Retinal pigment epithelial cell (primary cell): ENCODE measurements around the gene ARPIN.
A peak's percentile ranks its signal among the peaks of the same experiment; 100 is the strongest.

Experiments used
- DNase-seq: peaks from one replicate; pipeline ENCODE4 v3.0.0-alpha.2; 2010; ENCODE audit warnings: low read depth
- H3K4me3 ChIP-seq: 2 replicates; pipeline ENCODE4 v1.5.1; 2011; ENCODE audit warnings: mild to moderate bottlenecking, low read length, control low read depth, moderate library complexity
- CTCF ChIP-seq: conservative IDR thresholded peaks from 2 replicates; pipeline ENCODE4 v1.5.1; 2011; ENCODE audit warnings: low read depth, low read length, control low read depth, inconsistent platforms

The ARPIN gene

GRCh38 chr15:89852342-89852995 lies 60.3 kb downstream of the ARPIN start:
- no peak overlapping the region for H3K4me3 ChIP-seq
- no peak for TF ChIP-seq CTCF
- DNase-seq: no peak

- no peak overlapping the region for H3K4me3 ChIP-seq
- no peak for TF ChIP-seq CTCF
- DNase-seq: no peak
These were observed 60.9 kb downstream of the ARPIN start for GRCh38 chr15:89851673-89852341.

GRCh38 chr15:89848970-89849292 lies 63.8 kb downstream of the ARPIN start:
- DNase-seq: no peak
- H3K4me3 ChIP-seq: no peak overlapping the region
- TF ChIP-seq CTCF: no peak

GRCh38 chr15:89847101-89847500 lies 65.7 kb downstream of the ARPIN start:
- TF ChIP-seq CTCF: no peak
- DNase-seq: no peak

GRCh38 chr15:89845305-89845893 lies 67.4 kb downstream of the ARPIN start:
- peak; percentile 79 for DNase-seq
- no peak overlapping the region for H3K4me3 ChIP-seq
- TF ChIP-seq CTCF: no peak

More at GRCh38 chr15:89847101-89847500, 65.7 kb downstream of the ARPIN start:
- no peak overlapping the region for H3K4me3 ChIP-seq
